ENCODE data around the gene TMBIM6. TPM values are rescaled to one million over a fixed set of nuclear protein-coding genes. Genes with fewer than 3 reads are reported as not detected.
A peak's percentile ranks its signal among the peaks of the same experiment; 100 is the strongest.

Gene TMBIM6
- total RNA-seq, 4 donors from 2014 or later: 292 to 468 (median 377) TPM

DNA sequence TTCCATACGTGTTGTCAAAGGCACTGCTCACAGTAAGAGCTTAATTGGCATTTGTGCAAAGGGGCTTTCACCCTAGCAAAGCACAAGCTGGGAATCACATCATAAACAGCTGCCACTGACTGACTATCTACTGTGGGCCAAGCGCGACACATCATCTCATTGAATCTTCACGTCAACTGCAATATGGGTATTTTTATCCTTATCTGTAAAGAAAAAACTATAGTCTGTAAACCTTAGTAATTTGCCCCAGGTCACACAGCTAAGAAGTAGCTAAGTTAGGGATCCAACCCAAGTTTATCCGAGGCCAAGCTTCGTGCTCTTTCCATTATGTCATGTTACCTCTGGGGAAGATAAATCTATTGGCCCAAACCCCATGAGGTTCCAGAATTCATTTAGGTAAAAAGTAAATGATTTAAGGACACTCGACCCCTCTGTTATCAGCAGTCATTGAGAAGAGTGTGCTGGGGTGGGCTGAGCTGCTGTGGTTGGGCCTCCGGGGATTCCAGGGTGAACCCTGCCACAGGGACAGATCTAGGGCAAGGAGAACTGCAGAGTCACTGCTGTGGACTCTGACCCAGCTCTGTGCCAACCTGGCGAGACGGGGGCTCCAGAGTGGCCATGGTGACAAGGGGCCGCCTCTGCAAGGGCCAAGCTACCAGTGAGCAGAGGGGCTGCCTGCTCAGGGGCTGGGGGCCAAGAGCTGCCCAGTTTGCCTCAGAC lies 59.2 kb downstream of the TMBIM6 start:
- H3K36me3 ChIP-seq: peaks cover 80% of the 10 kb centered on the region
- H3K4me3 ChIP-seq: no peak overlapping the region
- H3K9me3 ChIP-seq: no peaks in the 10 kb centered on the region
- no peak for DNase-seq (ENCODE audit: low spot score in 2 of 2)
- H3K4me1 ChIP-seq: peaks cover 7% of the 10 kb centered on the region
- H3K27me3 ChIP-seq: no peaks in the 10 kb centered on the region
- no peak overlapping the region for H3K27ac ChIP-seq
- TF ChIP-seq POLR2AphosphoS5 (IDR thresholded peaks at IDR 0.05) (no peak), EP300 (IDR thresholded peaks at IDR 0.05) (no peak)
- WGBS: 57% methylated on average over 9 of the region's 11 CpGs

GRCh38 chr12:49801141-49802063 lies 60.0 kb downstream of the TMBIM6 start:
- 75% methylated on average over 17 of the region's 17 CpGs for WGBS
- Histone ChIP-seq H3K27me3 (no peaks in the 10 kb centered on the region), H3K27ac (no peak overlapping the region), H3K4me3 (no peak overlapping the region), H3K36me3 (peaks cover 72% of the 10 kb centered on the region), H3K4me1 (peaks cover 7% of the 10 kb centered on the region), H3K9me3 (no peaks in the 10 kb centered on the region)
- no peak for DNase-seq (ENCODE audit: low spot score in 2 of 2)
- TF ChIP-seq POLR2AphosphoS5 (IDR thresholded peaks at IDR 0.05) (no peak), POLR2A (IDR thresholded peaks at IDR 0.05) (no peak), EP300 (IDR thresholded peaks at IDR 0.05) (no peak)
- TF ChIP-seq, protein P1, sequence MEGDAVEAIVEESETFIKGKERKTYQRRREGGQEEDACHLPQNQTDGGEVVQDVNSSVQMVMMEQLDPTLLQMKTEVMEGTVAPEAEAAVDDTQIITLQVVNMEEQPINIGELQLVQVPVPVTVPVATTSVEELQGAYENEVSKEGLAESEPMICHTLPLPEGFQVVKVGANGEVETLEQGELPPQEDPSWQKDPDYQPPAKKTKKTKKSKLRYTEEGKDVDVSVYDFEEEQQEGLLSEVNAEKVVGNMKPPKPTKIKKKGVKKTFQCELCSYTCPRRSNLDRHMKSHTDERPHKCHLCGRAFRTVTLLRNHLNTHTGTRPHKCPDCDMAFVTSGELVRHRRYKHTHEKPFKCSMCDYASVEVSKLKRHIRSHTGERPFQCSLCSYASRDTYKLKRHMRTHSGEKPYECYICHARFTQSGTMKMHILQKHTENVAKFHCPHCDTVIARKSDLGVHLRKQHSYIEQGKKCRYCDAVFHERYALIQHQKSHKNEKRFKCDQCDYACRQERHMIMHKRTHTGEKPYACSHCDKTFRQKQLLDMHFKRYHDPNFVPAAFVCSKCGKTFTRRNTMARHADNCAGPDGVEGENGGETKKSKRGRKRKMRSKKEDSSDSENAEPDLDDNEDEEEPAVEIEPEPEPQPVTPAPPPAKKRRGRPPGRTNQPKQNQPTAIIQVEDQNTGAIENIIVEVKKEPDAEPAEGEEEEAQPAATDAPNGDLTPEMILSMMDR (IDR thresholded peaks at IDR 0.05): no peak

- Histone ChIP-seq H3K27me3 (no peaks in the 10 kb centered on the region), H3K36me3 (peaks cover 48% of the 10 kb centered on the region), H3K27ac (no peak overlapping the region), H3K4me1 (peaks cover 15% of the 10 kb centered on the region), H3K9me3 (no peaks in the 10 kb centered on the region), H3K4me3 (no peak overlapping the region)
- no peak for TF ChIP-seq EP300 (IDR thresholded peaks at IDR 0.05)
- TF ChIP-seq POLR2A (IDR thresholded peaks at IDR 0.05): no peak
- TF ChIP-seq, protein P1 (IDR thresholded peaks at IDR 0.05): no peak
- no peak for TF ChIP-seq POLR2AphosphoS5 (IDR thresholded peaks at IDR 0.05)
- 61% methylated on average over 12 of the region's 12 CpGs for WGBS
- DNase-seq (ENCODE audit: low spot score in 2 of 2): no peak
These were observed 62.5 kb downstream of the TMBIM6 start for GRCh38 chr12:49803693-49804450.

- peaks cover 48% of the 10 kb centered on the region for H3K36me3 ChIP-seq
- 84% methylated on average over 10 of the region's 10 CpGs for WGBS
- no peak overlapping the region for H3K4me3 ChIP-seq
- H3K27ac ChIP-seq: no peak overlapping the region
- no peak for DNase-seq (ENCODE audit: low spot score in 2 of 2)
- H3K27me3 ChIP-seq: no peaks in the 10 kb centered on the region
- no peaks in the 10 kb centered on the region for H3K9me3 ChIP-seq
- TF ChIP-seq POLR2A (IDR thresholded peaks at IDR 0.05): no peak
- TF ChIP-seq POLR2AphosphoS5 (IDR thresholded peaks at IDR 0.05): no peak
- TF ChIP-seq EP300 (IDR thresholded peaks at IDR 0.05): no peak
- H3K4me1 ChIP-seq: peaks cover 24% of the 10 kb centered on the region
These were observed 63.5 kb downstream of the TMBIM6 start for GRCh38 chr12:49804821-49805220.

DNA sequence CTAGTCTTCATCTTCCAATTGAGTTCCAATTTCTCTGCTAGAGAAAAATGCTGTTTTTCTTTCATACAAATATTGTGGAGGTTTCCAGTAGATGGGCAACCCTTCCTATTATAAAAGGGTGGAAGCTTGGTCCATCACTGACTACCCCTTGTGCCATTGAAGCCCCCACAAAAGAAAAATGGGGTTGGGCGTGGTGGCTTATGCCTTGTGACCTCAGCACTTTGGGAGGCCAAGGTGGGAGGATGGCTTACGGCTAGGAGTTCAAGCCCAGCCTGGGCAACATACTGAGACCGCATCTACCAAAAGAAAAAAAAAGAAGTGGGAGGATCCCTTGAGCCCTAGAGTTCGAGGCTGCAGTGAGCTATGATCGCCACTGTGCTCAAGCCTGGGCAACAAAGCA lies 64.1 kb downstream of the TMBIM6 start:
- DNase-seq (ENCODE audit: low spot score in 2 of 2): peak in 1 of 2 donors; percentile 10
- Histone ChIP-seq H3K9me3 (no peaks in the 10 kb centered on the region), H3K36me3 (peaks cover 44% of the 10 kb centered on the region), H3K27ac (no peak overlapping the region), H3K4me1 (peaks cover 29% of the 10 kb centered on the region), H3K4me3 (no peak overlapping the region), H3K27me3 (no peaks in the 10 kb centered on the region)
- TF ChIP-seq, protein P1 (IDR thresholded peaks at IDR 0.05): no peak
- no peak for TF ChIP-seq POLR2AphosphoS5 (IDR thresholded peaks at IDR 0.05)
- no peak for TF ChIP-seq EP300 (IDR thresholded peaks at IDR 0.05)
- no peak for TF ChIP-seq POLR2A (IDR thresholded peaks at IDR 0.05)
- WGBS: 91% methylated on average over 5 of the region's 5 CpGs
